Activated CD4-positive, alpha-beta T cell treated with anti-CD3 and anti-CD28 coated beads, Interleukin-2, amount 10 ng/mL, durations not matched to agents 7 days and 5 days (primary cell): ENCODE data around the gene AGRN. TPM values are rescaled to one million over a fixed set of nuclear protein-coding genes. Genes with fewer than 3 reads are reported as not detected.
A peak's percentile ranks its signal among the peaks of the same experiment; 100 is the strongest.

Source experiments
- CTCF ChIA-PET: fragments of 350-600 bp; sonication (Branson Sonifier 250); formaldehyde crosslinking; loops from one replicate; lab custom pipeline; 2021; ENCODE audit warnings: antibody characterized with exemption; lab: Charles Lee
- POLR2A ChIA-PET: fragments of 350-600 bp; sonication (Branson Sonifier 250); formaldehyde crosslinking; loops from one replicate; lab custom pipeline; 2021; ENCODE audit warnings: antibody characterized with exemption; lab: Charles Lee
- DNase-seq: peaks from one replicate; pipeline ENCODE4 v3.0.0-alpha.2; 2020
- H3K27ac Mint-ChIP-seq: one replicate; pipeline ENCODE4 v1.8.0; 2021; ENCODE audit warnings: mild to moderate bottlenecking, moderate library complexity, mixed read lengths
- H3K27me3 Mint-ChIP-seq: one replicate; pipeline ENCODE4 v1.8.0; 2021; ENCODE audit warnings: mixed read lengths
- H3K36me3 Mint-ChIP-seq: one replicate; pipeline ENCODE4 v1.8.0; 2021; ENCODE audit warnings: low read depth, mixed read lengths
- H3K4me1 Mint-ChIP-seq: one replicate; pipeline ENCODE4 v1.8.0; 2021; ENCODE audit warnings: mixed read lengths
- H3K4me3 Mint-ChIP-seq: one replicate; pipeline ENCODE4 v1.8.0; 2021; ENCODE audit warnings: mild to moderate bottlenecking, moderate library complexity, mixed read lengths
- H3K9me3 Mint-ChIP-seq: one replicate; pipeline ENCODE4 v1.8.0; 2021; ENCODE audit warnings: mixed read lengths
- total RNA-seq, 2 experiments: library from RNA; stranded (reverse); gene quantifications; one replicate each; pipeline ENCODE4 v1.2.3, GENCODE V29; 2021

Gene AGRN
- total RNA-seq, 2 experiments from 2014 or later = 7.4 to 8.3 TPM

DNA sequence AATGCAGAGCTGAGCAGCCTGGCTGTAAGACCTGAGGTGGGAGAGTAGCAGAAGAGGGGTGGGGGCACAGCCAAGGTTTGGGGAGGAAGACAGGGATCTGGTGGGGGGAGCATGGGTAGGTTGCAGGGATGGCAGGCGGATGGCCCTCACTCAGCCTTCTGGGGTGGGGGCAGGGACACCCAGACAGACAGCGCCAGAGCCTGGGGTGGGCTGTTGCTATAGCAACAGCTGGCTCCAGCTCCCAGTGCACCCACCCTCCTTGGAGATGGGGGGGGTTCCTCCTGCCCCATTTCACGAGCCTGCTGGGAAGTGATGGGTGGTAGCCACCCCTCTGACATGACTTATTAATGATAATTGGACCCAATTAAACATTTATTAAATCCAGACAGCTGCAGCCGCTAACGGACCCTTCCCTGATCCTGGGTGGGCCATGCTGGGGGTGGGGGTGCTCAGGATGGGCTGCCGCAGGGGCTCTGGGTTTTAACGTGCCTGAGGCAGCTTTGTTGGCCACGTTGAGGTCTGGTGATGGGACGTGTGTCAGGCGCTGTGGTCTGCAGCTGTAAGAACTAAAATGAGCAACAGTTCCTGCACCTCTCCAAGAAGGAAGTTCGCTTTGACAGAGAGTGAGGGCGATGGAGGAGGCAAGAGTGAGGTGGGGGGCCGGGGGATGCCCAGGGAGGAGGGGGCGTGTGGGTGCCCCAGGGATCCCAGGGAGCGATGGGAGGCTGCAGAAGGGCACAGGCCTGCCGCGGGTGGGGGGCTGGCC lies 19.4 kb downstream of the AGRN start:
- DNase-seq = no peak
- Mint-ChIP-seq H3K36me3 (no peaks in the 10 kb centered on the region), H3K9me3 (no peaks in the 10 kb centered on the region), H3K27me3 (peaks cover 30% of the 10 kb centered on the region), H3K4me3 (peak overlapping the region; percentile 62), H3K27ac (peak overlapping the region; percentile 73), H3K4me1 (peaks cover 12% of the 10 kb centered on the region)
- CTCF ChIA-PET = interaction anchor here (0.6 to 4.4 kb wide), 10 partner anchors 10 to 252 kb away, joined by 3 to 19 read pairs (median 4); partner anchors contain the start of gene ISG15
- POLR2A ChIA-PET = interaction anchor here (1.1 kb wide), 1 partner anchor 25 kb away, joined by 3 read pairs; no protein-coding TSS in a partner anchor

- ChIA-PET POLR2A (interaction anchor here (0.7 kb wide), 1 partner anchor 24 kb away, joined by 3 read pairs; no protein-coding TSS in a partner anchor), CTCF (interaction anchor here (0.6 to 4.4 kb wide), 9 partner anchors 9 to 251 kb away, joined by 3 to 19 read pairs (median 4); partner anchors contain the start of gene ISG15)
- H3K27ac Mint-ChIP-seq = peak overlapping the region; percentile 73
- no peaks in the 10 kb centered on the region for H3K36me3 Mint-ChIP-seq
- DNase-seq = peak; percentile 86
- H3K4me1 Mint-ChIP-seq = peaks cover 12% of the 10 kb centered on the region
- H3K27me3 Mint-ChIP-seq = peaks cover 27% of the 10 kb centered on the region
- H3K9me3 Mint-ChIP-seq = no peaks in the 10 kb centered on the region
- H3K4me3 Mint-ChIP-seq = peak overlapping the region; percentile 62
These were observed 20.4 kb downstream of the AGRN start for GRCh38 chr1:1040004-1040991.

- Mint-ChIP-seq H3K9me3 (no peaks in the 10 kb centered on the region), H3K27me3 (peaks cover 19% of the 10 kb centered on the region), H3K27ac (no peak overlapping the region), H3K36me3 (no peaks in the 10 kb centered on the region), H3K4me3 (no peak overlapping the region), H3K4me1 (peaks cover 12% of the 10 kb centered on the region)
- no peak for DNase-seq
- POLR2A ChIA-PET = interaction anchor here (0.7 kb wide), 1 partner anchor 23 kb away, joined by 3 read pairs; no protein-coding TSS in a partner anchor
- CTCF ChIA-PET = interaction anchor here (0.6 to 4.4 kb wide), 8 partner anchors 10 to 250 kb away, joined by 3 to 19 read pairs (median 4); no protein-coding TSS in a partner anchor
These were observed 21.2 kb downstream of the AGRN start for GRCh38 chr1:1041092-1041523.

DNA sequence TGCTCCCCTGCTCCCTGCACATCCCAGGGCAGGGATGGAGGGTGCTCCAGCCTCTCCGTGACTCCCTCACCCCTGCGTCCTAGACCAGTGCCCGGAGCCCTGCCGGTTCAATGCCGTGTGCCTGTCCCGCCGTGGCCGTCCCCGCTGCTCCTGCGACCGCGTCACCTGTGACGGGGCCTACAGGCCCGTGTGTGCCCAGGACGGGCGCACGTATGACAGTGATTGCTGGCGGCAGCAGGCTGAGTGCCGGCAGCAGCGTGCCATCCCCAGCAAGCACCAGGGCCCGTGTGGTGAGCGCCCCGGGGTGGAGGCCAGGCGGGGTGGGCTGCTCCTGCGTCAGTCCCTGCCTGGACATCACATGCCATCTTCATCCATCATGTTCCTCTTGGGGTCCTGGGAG lies 22.0 kb downstream of the AGRN start:
- H3K27ac Mint-ChIP-seq = no peak overlapping the region
- DNase-seq = no peak
- POLR2A ChIA-PET = no interaction called here
- H3K36me3 Mint-ChIP-seq = no peaks in the 10 kb centered on the region
- H3K27me3 Mint-ChIP-seq = peaks cover 17% of the 10 kb centered on the region
- CTCF ChIA-PET = interaction anchor here (0.9 kb wide), 1 partner anchor 48 kb away, joined by 3 read pairs; no protein-coding TSS in a partner anchor
- no peak overlapping the region for H3K4me3 Mint-ChIP-seq
- H3K9me3 Mint-ChIP-seq = no peaks in the 10 kb centered on the region
- peaks cover 12% of the 10 kb centered on the region for H3K4me1 Mint-ChIP-seq

- Mint-ChIP-seq H3K4me3 (no peak overlapping the region), H3K36me3 (no peaks in the 10 kb centered on the region), H3K9me3 (no peaks in the 10 kb centered on the region), H3K4me1 (peaks cover 12% of the 10 kb centered on the region), H3K27me3 (peaks cover 15% of the 10 kb centered on the region), H3K27ac (no peak overlapping the region)
- DNase-seq = no peak
- ChIA-PET CTCF (interaction anchor here (1.1 kb wide), 1 partner anchor 17 kb away, joined by 4 read pairs; no protein-coding TSS in a partner anchor), POLR2A (no interaction called here)
These were observed 22.9 kb downstream of the AGRN start for GRCh38 chr1:1042835-1043234.

GRCh38 chr1:1043411-1043810 lies 23.5 kb downstream of the AGRN start:
- H3K4me3 Mint-ChIP-seq = no peak overlapping the region
- CTCF ChIA-PET = interaction anchor here (0.9 to 1.1 kb wide), 2 partner anchors 10 to 16 kb away, joined by 3 to 4 read pairs; no protein-coding TSS in a partner anchor
- no peaks in the 10 kb centered on the region for H3K36me3 Mint-ChIP-seq
- H3K27me3 Mint-ChIP-seq = peaks cover 13% of the 10 kb centered on the region
- H3K4me1 Mint-ChIP-seq = peaks cover 12% of the 10 kb centered on the region
- H3K9me3 Mint-ChIP-seq = no peaks in the 10 kb centered on the region
- no peak for DNase-seq
- POLR2A ChIA-PET = no interaction called here
- no peak overlapping the region for H3K27ac Mint-ChIP-seq

DNA sequence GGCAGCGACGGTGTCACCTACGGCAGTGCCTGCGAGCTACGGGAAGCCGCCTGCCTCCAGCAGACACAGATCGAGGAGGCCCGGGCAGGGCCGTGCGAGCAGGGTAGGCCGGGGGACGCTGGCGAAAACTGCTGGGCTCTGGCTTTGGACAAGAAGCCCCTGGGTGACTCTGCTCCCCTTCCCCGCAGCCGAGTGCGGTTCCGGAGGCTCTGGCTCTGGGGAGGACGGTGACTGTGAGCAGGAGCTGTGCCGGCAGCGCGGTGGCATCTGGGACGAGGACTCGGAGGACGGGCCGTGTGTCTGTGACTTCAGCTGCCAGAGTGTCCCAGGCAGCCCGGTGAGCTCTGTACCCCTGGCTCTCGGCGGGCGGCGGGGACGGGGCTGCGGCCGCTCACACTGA lies 24.0 kb downstream of the AGRN start:
- ChIA-PET CTCF (interaction anchor here (0.9 to 1.1 kb wide), 2 partner anchors 10 to 16 kb away, joined by 3 to 4 read pairs; no protein-coding TSS in a partner anchor), POLR2A (no interaction called here)
- H3K4me1 Mint-ChIP-seq = peaks cover 9% of the 10 kb centered on the region
- no peak for DNase-seq
- H3K27me3 Mint-ChIP-seq = peaks cover 8% of the 10 kb centered on the region
- no peak overlapping the region for H3K4me3 Mint-ChIP-seq
- H3K27ac Mint-ChIP-seq = no peak overlapping the region
- H3K36me3 Mint-ChIP-seq = no peaks in the 10 kb centered on the region
- H3K9me3 Mint-ChIP-seq = no peaks in the 10 kb centered on the region

- H3K9me3 Mint-ChIP-seq = no peaks in the 10 kb centered on the region
- POLR2A ChIA-PET = no interaction called here
- H3K4me1 Mint-ChIP-seq = peaks cover 3% of the 10 kb centered on the region
- no peak for DNase-seq
- no peak overlapping the region for H3K27ac Mint-ChIP-seq
- no peak overlapping the region for H3K4me3 Mint-ChIP-seq
- H3K36me3 Mint-ChIP-seq = no peaks in the 10 kb centered on the region
- H3K27me3 Mint-ChIP-seq = peaks cover 1% of the 10 kb centered on the region
- CTCF ChIA-PET = interaction anchor here (0.7 kb wide), 1 partner anchor 11 kb away, joined by 3 read pairs; no protein-coding TSS in a partner anchor
These were observed 24.6 kb downstream of the AGRN start for GRCh38 chr1:1044455-1045078.

DNA sequence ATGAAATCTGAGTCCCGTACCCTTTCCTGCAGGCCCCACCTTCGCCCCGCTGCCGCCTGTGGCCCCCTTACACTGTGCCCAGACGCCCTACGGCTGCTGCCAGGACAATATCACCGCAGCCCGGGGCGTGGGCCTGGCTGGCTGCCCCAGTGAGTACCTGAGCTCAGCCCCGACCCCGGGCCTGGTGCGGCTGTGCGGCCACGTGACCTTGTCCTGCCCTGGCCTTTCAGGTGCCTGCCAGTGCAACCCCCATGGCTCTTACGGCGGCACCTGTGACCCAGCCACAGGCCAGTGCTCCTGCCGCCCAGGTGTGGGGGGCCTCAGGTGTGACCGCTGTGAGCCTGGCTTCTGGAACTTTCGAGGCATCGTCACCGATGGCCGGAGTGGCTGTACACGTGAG lies 25.2 kb downstream of the AGRN start:
- Mint-ChIP-seq H3K27me3 (no peaks in the 10 kb centered on the region), H3K4me1 (no peaks in the 10 kb centered on the region), H3K27ac (no peak overlapping the region), H3K9me3 (no peaks in the 10 kb centered on the region), H3K4me3 (no peak overlapping the region), H3K36me3 (no peaks in the 10 kb centered on the region)
- POLR2A ChIA-PET = no interaction called here
- CTCF ChIA-PET = no interaction called here
- DNase-seq = no peak

DNA sequence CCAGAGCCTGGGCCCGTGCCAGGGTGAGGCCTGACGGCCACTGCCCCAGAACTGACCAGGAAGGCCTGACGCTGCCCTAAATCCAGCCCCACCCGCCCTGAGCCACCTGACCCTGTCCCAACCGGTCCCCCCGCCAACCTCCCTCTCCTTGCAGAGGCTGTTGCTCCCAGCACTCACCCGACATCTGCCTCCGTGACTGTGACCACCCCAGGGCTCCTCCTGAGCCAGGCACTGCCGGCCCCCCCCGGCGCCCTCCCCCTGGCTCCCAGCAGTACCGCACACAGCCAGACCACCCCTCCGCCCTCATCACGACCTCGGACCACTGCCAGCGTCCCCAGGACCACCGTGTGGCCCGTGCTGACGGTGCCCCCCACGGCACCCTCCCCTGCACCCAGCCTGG lies 26.3 kb downstream of the AGRN start:
- ChIA-PET CTCF (no interaction called here), POLR2A (no interaction called here)
- Mint-ChIP-seq H3K27me3 (no peaks in the 10 kb centered on the region), H3K36me3 (no peaks in the 10 kb centered on the region), H3K4me3 (no peak overlapping the region), H3K27ac (no peak overlapping the region), H3K9me3 (no peaks in the 10 kb centered on the region), H3K4me1 (no peaks in the 10 kb centered on the region)
- no peak for DNase-seq

- POLR2A ChIA-PET = no interaction called here
- H3K27ac Mint-ChIP-seq = no peak overlapping the region
- no peaks in the 10 kb centered on the region for H3K9me3 Mint-ChIP-seq
- H3K4me3 Mint-ChIP-seq = no peak overlapping the region
- H3K4me1 Mint-ChIP-seq = no peaks in the 10 kb centered on the region
- H3K36me3 Mint-ChIP-seq = no peaks in the 10 kb centered on the region
- DNase-seq = no peak
- no peaks in the 10 kb centered on the region for H3K27me3 Mint-ChIP-seq
- CTCF ChIA-PET = no interaction called here
These were observed 26.8 kb downstream of the AGRN start for GRCh38 chr1:1046767-1047166.

GRCh38 chr1:1047407-1047806 lies 27.5 kb downstream of the AGRN start:
- peaks cover 3% of the 10 kb centered on the region for H3K9me3 Mint-ChIP-seq
- POLR2A ChIA-PET = no interaction called here
- no peak overlapping the region for H3K27ac Mint-ChIP-seq
- H3K4me3 Mint-ChIP-seq = no peak overlapping the region
- no peaks in the 10 kb centered on the region for H3K27me3 Mint-ChIP-seq
- no peak for DNase-seq
- H3K36me3 Mint-ChIP-seq = no peaks in the 10 kb centered on the region
- H3K4me1 Mint-ChIP-seq = no peaks in the 10 kb centered on the region
- CTCF ChIA-PET = interaction anchor here (1.2 kb wide), 1 partner anchor 17 kb away, joined by 3 read pairs; no protein-coding TSS in a partner anchor
